GM18909 (cell line): ENCODE results near the gene CCNL1.
A peak's percentile ranks its signal among the peaks of the same experiment; 100 is the strongest.
"Not testable (repeated sequence)": the region's sequence is repeated elsewhere in the genome, so short reads cannot be mapped to it uniquely, and the experiment has no call there.

Experiments used
- ATAC-seq: cut with Tn5 transposase; IDR thresholded peaks from one replicate; pipeline ENCODE4 v1.9.1; 2021; ENCODE audit warnings: mild to moderate bottlenecking; ENCODE audit not compliant: unreplicated experiment, poor library complexity

CCNL1 gene

DNA sequence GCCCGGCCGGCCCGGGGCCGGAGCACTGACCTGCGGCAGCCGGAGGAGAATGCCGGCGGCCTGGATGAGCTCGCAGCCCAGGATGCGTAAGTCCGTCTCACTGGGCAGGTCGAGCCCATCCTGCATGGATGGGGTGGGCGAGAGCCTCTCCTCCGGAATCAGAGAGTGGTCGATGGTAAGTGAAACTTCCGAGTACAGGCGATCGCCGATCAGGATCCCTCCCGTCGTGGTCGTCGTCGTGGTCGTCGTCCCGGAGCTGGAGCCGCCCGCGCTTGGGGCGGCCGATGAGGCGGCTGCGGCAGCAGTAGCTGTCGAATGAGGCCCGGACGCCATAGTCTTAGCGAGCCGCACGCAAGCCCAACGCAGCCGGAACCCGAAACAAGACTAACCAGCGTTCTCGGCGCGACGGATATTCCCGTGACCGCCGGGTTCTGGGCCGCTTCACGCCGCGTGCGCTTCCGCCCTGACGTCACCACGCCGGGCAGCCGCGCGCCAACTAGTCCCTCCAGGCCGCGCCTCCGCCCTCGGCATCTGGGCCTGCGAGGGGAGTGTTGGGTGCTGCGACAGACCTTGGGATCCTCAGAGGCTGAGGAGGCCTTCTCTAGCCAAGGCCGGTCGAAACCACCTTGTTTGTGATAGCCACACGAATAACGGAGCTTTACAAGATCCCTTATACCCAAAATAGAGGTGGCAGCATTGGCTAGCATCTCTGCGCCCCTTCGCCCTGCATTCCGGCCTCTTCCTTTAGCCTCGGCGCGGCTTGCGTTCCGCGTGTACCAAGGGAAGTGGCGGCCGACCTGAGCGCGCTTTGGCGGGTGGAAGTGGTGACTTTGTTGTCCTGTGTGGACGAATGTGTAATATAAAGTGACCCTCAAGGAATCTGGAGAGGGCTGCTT, at the start of gene CCNL1:
Gene CCNL1, minus strand, starts transcription at position 386 of the 896 bp plus-strand sequence. Its CDS starts 53 bp downstream, at position 333.
- peak; percentile 89 for ATAC-seq

GRCh38 chr3:157204880-157205279, 44.9 kb upstream of the CCNL1 start:
- no peak for ATAC-seq

DNA sequence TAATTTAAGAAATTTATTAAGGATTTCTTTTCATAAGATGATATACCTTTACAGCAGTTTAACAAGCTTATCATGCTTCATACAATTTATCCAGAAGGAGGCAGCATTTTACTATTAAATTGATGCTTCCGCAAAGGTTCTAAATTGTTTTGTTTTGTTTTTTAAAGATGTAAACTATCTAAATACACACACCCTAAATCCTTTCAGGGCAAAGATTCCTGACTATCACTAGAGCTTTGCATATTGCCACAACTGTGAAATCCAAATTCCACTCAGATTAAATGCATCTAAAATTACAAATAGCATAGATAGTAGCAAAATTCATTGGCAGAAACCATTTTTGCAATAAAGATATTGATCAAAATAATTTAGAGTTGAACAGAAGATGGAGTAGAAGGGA, 44.5 kb upstream of the CCNL1 start:
- no peak for ATAC-seq

- ATAC-seq: peak; percentile 72
Observed at GRCh38 chr3:157201648-157202278, 41.8 kb upstream of the CCNL1 start.

DNA sequence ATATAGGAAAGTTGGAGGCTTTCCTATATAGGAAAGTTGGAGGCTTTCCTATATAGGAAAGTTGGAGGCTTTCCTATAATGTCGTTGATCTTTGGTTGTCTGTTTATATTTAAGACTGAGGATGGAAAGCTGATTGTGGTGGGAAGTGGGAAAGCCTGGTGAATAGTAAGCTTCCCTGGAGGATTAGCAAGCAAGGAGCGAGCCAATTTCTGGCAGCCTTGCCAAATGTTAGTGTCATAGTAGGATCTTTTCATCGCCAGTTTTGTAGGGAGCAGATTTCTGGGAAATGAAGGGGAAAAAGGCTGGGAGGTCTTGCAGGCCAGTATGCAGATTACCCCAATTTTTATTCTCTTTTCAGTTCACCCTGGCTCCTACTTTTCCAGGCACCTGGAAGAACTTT, 39.9 kb upstream of the CCNL1 start:
- no peak for ATAC-seq

- ATAC-seq: no peak
Observed at GRCh38 chr3:157195965-157196364, 36.0 kb upstream of the CCNL1 start.

DNA sequence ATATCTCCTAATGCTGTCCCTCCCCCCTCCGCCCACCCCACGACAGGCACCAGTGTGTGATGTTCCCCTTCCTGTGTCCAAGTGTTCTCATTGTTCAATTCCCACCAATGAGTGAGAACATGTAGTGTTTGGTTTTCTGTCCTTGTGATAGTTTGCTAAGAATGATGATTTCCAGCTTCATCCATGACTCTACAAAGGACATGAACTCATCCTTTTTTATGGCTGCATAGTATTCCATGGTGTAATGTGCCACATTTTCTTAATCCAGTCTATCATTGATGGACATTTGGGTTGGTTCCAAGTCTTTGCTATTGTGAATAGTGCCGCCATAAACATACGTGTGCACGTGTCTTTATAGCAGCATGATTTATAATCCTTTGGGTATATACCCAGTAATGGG, 31.2 kb upstream of the CCNL1 start:
- not testable (repeated sequence) for ATAC-seq

GRCh38 chr3:157190380-157190872, 30.5 kb upstream of the CCNL1 start:
- no peak for ATAC-seq

DNA sequence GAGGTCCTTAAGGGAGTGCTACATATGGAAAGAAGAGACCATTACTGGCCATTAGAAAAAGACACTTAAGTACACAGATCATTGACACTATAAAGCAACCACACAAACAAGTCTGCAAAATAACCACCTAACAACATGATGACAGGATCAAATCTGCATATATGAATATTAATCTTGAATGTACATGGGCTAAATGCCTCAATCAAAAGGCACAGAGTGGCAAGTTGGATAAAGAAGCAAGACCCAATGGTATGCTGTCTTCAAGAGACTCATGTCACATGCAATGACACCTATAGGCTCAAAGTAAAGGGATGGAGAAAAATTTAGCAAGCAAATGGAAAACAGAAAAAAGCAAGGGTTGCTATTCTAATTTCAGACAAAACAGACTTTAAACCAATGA, 28.4 kb upstream of the CCNL1 start:
- ATAC-seq: no peak

GRCh38 chr3:157182879-157183278, 22.9 kb upstream of the CCNL1 start:
- ATAC-seq: no peak

DNA sequence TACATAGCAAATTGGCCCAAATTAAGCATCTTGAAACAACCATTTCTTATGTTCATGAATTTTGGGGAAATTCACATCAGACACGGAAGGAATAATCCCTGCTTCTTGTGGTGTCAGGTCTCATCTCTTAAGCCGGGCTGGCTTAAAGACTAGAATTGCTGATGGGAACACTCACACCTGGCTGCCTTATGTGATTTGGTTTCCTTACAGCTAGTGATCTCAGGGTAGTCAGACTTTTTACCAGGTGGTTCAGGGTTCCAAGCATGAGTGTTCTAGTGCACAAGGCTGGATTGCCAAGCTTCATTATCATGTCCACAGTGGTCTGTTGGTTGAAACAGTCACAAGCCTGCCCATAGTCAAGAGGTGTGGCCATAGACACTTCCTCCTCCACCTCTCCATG, 20.3 kb upstream of the CCNL1 start:
- ATAC-seq: no peak

GRCh38 chr3:157179365-157179803, 19.4 kb upstream of the CCNL1 start:
- no peak for ATAC-seq

- ATAC-seq: not testable (repeated sequence)
Observed at GRCh38 chr3:157178503-157179364, 18.8 kb upstream of the CCNL1 start.

DNA sequence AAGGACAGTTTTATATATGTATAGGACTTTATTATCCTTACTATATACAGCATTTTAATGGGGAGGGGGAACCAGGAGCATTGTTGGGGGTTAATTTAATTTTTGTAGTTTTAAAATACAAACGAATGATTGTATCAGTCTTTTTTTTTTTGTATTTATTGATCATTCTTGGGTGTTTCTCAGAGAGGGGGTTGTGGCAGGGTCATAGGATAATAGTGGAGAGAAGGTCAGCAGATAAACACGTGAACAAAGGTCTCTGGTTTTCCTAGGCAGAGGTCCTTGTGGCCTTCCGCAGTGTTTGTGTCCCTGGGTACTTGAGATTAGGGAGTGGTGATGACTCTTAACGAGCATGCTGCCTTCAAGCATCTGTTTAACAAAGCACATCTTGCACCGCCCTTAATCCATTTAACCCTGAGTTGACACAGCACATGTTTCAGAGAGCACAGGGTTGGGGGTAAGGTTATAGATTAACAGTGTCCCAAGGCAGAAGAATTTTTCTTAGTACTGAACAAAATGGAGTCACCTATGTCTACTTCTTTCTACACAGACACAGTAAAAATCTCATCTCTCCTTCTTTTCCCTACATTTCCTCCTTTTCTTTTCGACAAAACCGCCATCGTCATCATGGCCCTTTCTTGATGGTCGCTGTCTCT, 18.0 kb upstream of the CCNL1 start:
- not testable (repeated sequence) for ATAC-seq

- ATAC-seq: no peak
Observed at GRCh38 chr3:157176934-157177333, 17.0 kb upstream of the CCNL1 start.

- peak; percentile 17 for ATAC-seq
Observed at GRCh38 chr3:157175691-157176507, 16.0 kb upstream of the CCNL1 start.

DNA sequence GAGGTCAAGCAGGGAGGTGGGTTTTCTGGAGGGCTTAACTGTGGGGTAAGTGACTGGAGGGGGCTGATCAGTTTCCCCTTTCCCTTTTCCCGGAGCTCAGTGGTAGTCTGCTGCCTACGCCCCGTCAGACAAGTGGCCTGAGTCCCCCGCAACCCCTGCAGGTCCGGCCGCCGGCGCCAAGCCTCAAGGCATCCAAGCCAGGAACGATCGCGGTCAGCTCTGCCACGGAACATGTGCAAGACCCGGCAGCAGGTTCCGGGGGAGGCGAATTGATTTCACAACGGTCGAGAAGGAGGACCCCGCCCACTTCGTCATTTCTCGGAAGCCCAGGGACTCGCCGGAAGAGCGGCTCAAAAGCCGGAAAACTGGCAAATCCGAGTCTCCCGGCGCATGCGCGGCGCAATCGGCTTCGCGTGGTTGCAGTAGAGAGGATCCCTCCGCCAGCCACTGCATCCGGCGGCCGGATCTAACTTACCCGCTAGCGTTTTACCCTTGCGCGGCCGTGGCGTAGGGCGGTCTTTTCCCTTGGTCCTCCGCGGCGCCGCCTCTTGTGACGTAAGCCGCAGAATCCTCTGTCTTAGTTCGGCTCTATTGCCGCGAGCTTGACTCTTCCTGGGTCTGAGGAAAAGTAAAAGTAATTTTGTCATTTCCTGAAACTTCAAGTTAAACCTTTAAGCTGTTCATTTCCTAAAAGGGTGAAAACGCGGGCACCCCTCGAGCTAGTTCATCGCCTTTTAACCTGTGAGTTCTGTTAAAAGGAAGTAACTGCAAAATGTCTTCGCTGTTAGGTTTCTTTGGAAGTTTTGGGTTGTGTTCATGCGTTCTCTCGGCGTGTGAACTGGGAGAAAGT, 14.9 kb upstream of the CCNL1 start:
- peak; percentile 95 for ATAC-seq

- peak; percentile 1 for ATAC-seq
Observed at GRCh38 chr3:157174290-157174648, 14.3 kb upstream of the CCNL1 start.
